ENCODE results near the gene SAMD8. TPM values are rescaled to one million over a fixed set of nuclear protein-coding genes. Genes with fewer than 3 reads are reported as not detected.

Gene SAMD8
- total RNA-seq, 4 donors from 2014 or later = 18.5 to 23.5 (median 20.4) TPM

- Histone ChIP-seq H3K4me3 (no peak overlapping the region), H3K4me1 (peaks cover 0 to 57% (median 2%) of the 10 kb centered on the region in 4 donors), H3K27me3 (no peaks in the 10 kb centered on the region), H3K9me3 (no peaks in the 10 kb centered on the region), H3K27ac (peak overlapping the region in 2 of 4 donors; percentile 61 to 78), H3K36me3 (peaks cover 0 to 80% (median 3%) of the 10 kb centered on the region in 3 donors)
- TF ChIP-seq CTCF (IDR thresholded peaks at IDR 0.05) (no peak), POLR2A (IDR thresholded peaks at IDR 0.05) (no peak)
- no peak for DNase-seq
Observed at GRCh38 chr10:75223507-75223906, 112.1 kb downstream of the SAMD8 start.

GRCh38 chr10:75226095-75226494, 114.6 kb downstream of the SAMD8 start:
- H3K4me3 ChIP-seq = no peak overlapping the region

GRCh38 chr10:75226656-75227055, 115.2 kb downstream of the SAMD8 start:
- peak overlapping the region; percentile 38 to 78 (median 58) for H3K27ac ChIP-seq

More at GRCh38 chr10:75226095-75226494, 114.6 kb downstream of the SAMD8 start:
- H3K4me1 ChIP-seq = peaks cover 0 to 69% (median 5%) of the 10 kb centered on the region in 4 donors
- no peak for TF ChIP-seq POLR2A (IDR thresholded peaks at IDR 0.05)
- H3K27ac ChIP-seq = peak overlapping the region; percentile 38 to 78 (median 50)
- H3K9me3 ChIP-seq = no peaks in the 10 kb centered on the region
- peaks cover 0 to 59% (median 0%) of the 10 kb centered on the region in 3 donors for H3K36me3 ChIP-seq
- no peaks in the 10 kb centered on the region for H3K27me3 ChIP-seq
- DNase-seq = no peak

GRCh38 chr10:75228278-75228677, 116.8 kb downstream of the SAMD8 start:
- Histone ChIP-seq H3K4me1 (peaks cover 0 to 63% (median 5%) of the 10 kb centered on the region in 4 donors), H3K27me3 (no peaks in the 10 kb centered on the region), H3K4me3 (no peak overlapping the region), H3K27ac (peak overlapping the region in 1 of 4 donors; percentile 9), H3K9me3 (no peaks in the 10 kb centered on the region), H3K36me3 (peaks cover 0 to 59% (median 0%) of the 10 kb centered on the region in 3 donors)
- TF ChIP-seq POLR2A (IDR thresholded peaks at IDR 0.05) = no peak
- TF ChIP-seq CTCF (IDR thresholded peaks at IDR 0.05) = no peak
- no peak for DNase-seq

More at GRCh38 chr10:75226656-75227055, 115.2 kb downstream of the SAMD8 start:
- Histone ChIP-seq H3K9me3 (no peaks in the 10 kb centered on the region), H3K4me1 (peaks cover 0 to 69% (median 5%) of the 10 kb centered on the region in 4 donors), H3K4me3 (no peak overlapping the region), H3K36me3 (peaks cover 0 to 59% (median 0%) of the 10 kb centered on the region in 3 donors), H3K27me3 (no peaks in the 10 kb centered on the region)
- DNase-seq = no peak
- TF ChIP-seq POLR2A (IDR thresholded peaks at IDR 0.05) (no peak), CTCF (IDR thresholded peaks at IDR 0.05) (no peak)

GRCh38 chr10:75228834-75229233, 117.4 kb downstream of the SAMD8 start:
- Histone ChIP-seq H3K4me1 (peaks cover 0 to 63% (median 8%) of the 10 kb centered on the region in 4 donors), H3K4me3 (no peak overlapping the region), H3K27me3 (no peaks in the 10 kb centered on the region), H3K27ac (peak overlapping the region in 1 of 4 donors; percentile 9), H3K36me3 (peaks cover 0 to 56% (median 0%) of the 10 kb centered on the region in 3 donors), H3K9me3 (no peaks in the 10 kb centered on the region)
- TF ChIP-seq POLR2A (IDR thresholded peaks at IDR 0.05) (no peak), CTCF (IDR thresholded peaks at IDR 0.05) (no peak)
- DNase-seq = no peak

GRCh38 chr10:75229971-75230370, 118.5 kb downstream of the SAMD8 start:
- Histone ChIP-seq H3K27ac (peak overlapping the region in 1 of 4 donors; percentile 6), H3K36me3 (peaks cover 0 to 46% (median 0%) of the 10 kb centered on the region in 3 donors), H3K27me3 (no peaks in the 10 kb centered on the region), H3K9me3 (no peaks in the 10 kb centered on the region), H3K4me3 (no peak overlapping the region), H3K4me1 (peaks cover 0 to 60% (median 10%) of the 10 kb centered on the region in 4 donors)
- DNase-seq = no peak
- TF ChIP-seq POLR2A (IDR thresholded peaks at IDR 0.05) (no peak), CTCF (IDR thresholded peaks at IDR 0.05) (no peak)

Measured in Peyer's patch (tissue), 4 donors.